HG03159 (cell line): ENCODE data around the gene SYT17.

ENCODE experiments used
- ATAC-seq: cut with Tn5 transposase; IDR thresholded peaks from one replicate; pipeline ENCODE4 v1.9.1; 2021; ENCODE audit warnings: mild to moderate bottlenecking, moderate library complexity; ENCODE audit not compliant: unreplicated experiment

The SYT17 gene

DNA sequence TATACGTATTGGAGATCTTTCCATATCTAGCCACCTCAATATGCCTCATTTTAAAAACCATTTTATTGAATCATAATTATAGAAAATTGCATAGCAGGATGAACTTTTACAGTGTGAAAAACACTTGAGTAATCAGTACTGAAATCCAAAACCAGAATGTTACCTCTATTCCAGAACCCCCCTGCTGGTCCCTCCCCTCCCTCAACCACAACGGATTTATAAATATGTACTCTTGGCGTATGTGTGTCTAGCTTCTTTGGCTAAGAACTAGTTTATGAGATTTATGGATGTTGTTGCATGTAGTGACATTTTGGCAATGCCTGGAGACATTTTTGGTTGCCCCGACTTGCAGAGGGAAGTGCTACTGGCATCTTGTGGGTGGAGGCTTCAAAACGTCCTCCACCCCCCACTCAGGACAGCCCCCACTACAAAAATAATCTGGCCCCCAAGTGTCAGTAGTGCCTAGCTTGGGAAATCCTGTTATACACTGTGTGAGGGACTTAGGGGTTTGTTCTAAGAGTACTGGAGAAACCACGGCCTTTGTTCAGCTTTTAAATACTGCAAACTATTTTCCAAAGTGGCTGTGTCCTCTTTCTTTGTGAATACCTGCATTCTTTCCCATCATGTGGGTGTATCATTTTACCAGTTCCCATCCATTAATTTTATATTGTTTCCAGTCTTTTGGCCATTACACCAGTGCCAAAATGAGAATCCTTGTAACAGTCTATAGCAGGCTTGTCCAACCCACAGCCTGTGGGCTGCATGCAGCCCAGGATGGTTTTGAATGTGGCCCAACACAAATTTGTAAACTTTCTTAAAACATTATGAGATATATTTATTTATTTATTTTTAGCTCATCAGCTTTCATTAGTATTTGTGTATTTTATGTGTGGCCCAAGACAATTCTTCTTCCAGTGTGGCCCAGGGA is 30.6 kb upstream of the SYT17 start:
- no peak for ATAC-seq

GRCh38 chr16:19138601-19139000 is 29.4 kb upstream of the SYT17 start:
- no peak for ATAC-seq

DNA sequence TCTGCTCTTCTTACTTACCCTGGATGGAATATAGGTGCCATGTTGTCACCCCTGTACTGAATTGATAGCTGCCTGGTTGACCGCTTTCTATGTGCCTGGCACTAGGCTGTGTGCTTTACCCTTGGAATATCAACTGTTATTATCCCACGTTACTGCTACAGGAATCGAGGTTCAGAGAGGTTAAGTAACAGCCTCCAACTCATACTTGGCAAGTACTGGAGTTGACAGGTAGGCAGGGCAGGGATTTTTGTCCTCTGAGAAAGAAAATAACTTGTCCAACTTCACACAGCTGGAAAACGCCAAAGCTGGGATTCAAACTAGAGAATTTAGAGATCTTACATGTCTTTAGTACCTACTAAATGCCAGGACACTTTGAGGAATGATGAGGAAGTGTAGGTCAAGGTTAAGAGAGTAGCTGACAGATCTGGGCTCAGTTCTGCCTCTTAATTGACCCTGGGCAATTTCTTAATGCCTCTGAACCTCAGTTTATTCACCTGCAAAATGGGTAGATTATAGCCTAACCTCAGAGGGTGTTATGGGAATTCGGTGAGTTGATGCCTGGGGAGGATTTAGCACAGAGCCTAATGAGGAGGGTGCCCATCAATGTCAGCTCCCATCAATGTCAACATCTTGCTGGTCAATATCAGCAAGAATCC is 28.5 kb upstream of the SYT17 start:
- no peak for ATAC-seq

DNA sequence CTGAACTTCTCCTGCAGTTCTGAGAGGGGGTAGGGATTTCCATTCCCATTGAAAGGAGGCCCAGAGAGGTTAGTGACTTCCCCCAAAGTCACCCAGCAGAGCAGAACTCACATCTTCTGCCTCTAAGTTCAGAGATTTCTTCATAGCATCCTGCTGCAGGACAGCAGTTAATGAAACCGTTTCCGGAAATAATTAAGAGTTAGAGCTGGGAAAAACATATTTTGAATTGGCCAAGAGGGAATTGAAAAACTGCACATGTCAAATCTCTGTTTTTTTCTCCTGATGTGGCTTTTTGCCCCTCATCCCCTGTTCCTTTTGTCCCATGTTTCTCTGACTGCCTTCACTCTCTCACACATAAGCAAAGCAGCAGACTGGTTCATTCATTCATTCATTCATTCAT is 27.6 kb upstream of the SYT17 start:
- ATAC-seq = no peak

- no peak for ATAC-seq
Observed at GRCh38 chr16:19142939-19143598, 25.0 kb upstream of the SYT17 start.

DNA sequence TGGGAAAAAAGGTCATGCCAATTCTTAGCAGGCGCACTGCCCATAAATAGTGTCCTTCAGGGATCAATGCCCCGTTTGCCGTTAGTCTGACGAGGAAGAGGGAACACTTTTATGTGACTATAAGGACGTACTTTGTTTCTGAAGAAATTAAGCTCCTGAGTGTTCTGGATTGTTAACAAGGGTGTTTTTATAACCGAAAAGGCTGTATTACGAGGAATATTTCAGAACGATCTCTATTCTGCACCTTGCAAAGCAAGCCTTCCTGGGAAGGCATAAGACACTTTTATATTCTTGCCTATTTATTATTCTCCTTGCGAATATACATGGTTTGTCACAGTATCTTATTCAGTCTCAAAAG is 24.5 kb upstream of the SYT17 start:
- no peak for ATAC-seq

DNA sequence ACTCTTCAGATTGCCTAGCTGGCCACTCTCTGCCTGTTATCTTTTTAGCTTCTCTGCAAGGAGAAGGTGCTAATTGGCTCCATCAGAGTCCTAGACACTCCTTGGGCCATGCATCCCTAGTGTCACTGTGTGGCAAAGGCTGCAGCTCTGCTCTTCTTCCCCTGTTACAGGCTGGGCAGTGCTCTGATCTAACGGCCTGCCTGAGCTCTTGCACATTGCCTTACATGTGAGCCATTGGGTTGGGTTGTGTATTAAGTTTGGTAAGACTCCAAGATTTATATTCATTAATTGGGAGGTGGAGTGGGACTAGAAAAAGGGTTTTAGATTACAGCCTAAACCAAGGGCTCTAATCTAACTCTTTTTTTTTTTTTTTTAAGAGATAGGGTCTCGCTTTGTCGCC is 23.0 kb upstream of the SYT17 start:
- ATAC-seq = no peak

GRCh38 chr16:19147126-19147525 is 20.9 kb upstream of the SYT17 start:
- no peak for ATAC-seq

- ATAC-seq = no peak
Observed at GRCh38 chr16:19147627-19148026, 20.4 kb upstream of the SYT17 start.

DNA sequence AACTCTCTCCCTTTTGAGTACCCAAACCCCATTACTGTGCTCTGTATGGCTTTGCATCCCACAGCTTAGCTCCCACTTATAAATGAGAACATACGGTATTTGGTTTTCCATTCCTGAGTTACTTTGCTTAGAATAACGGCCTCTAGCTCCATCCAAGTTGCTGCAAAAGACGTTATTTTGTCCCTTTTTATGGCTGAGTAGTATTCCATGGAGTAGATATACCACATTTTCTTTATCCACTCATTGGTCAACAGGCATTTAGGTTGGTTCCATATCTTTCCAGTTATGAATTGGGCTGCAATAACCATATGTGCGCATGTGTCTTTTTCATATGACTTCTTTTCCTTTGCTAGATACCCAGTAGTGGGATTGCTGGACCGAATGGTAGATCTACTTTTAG is 19.9 kb upstream of the SYT17 start:
- ATAC-seq = no peak

DNA sequence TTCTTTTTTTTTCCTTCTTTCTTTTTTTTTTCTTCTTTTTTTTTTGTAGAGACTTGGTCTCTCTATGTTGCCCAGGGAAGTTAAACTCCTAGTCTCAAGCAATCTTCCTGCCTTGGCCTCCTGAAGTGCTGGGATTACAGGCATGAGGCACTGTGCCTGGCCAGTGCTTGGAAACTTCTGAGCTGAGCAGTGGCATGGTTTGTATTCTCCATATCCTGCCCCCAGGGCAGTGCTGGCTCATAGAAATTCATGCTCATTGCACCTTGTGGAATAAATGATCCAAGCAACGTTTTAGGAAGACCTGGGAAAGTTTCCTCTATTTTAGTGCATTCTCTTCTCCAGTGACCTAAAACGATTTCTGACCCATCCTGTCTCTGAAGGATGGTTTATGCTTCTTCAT is 16.7 kb upstream of the SYT17 start:
- ATAC-seq = no peak

DNA sequence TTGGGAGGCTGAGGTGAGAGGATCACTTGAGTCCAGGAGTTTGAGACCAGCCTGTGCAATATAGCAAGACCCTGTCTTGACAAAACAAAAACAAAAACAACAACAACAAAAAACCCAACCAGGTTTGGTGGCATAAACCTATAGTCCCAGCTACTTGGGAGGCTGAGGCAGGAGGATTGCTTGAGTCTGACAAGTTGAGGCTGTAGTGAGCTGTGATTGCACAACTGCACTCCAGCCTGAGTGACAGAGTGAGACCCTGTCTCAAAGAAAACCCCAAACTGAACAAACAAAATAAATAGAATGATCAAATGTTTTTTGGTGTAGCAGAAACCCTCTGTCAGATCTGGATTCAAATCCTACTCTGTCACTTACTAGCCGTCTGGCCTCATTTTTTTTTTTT is 16.0 kb upstream of the SYT17 start:
- ATAC-seq = no peak

DNA sequence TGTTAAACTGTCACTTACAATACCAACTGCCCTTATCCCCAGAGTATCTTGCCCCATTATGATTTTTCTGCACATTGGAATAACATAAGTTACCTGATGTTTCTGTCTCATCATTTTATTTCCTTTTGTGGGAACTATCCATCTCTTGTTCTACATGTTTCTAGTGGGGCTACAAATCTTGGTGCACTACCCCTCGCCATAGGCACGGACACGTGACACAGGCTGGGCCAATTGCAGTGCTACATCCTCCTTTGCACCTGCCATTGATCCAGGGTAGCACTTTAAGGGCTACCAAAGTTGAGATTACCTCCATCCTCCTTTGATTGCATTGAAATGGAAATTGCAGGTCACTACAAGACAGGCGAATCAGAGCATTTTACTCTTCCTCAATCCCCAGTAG is 14.2 kb upstream of the SYT17 start:
- ATAC-seq = no peak

DNA sequence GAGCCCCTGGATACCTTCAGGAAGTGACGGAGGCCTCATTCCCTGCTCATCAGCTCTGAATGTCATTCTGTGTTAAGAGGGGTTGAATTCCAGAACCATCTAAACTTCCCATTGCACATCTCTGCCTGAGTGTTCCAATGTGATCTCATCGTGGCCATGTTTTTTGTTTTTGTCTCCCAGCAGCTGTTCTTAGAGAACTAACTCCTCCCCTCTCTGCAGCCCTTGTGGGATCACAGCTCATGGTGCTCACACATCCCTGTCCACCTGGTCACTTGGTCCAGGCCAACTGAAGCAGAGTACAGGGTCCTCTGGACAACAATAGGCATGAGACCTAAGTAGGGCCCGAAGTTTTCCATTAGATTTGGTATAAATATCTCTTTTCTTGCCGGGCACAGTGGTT is 6.0 kb upstream of the SYT17 start:
- no peak for ATAC-seq

DNA sequence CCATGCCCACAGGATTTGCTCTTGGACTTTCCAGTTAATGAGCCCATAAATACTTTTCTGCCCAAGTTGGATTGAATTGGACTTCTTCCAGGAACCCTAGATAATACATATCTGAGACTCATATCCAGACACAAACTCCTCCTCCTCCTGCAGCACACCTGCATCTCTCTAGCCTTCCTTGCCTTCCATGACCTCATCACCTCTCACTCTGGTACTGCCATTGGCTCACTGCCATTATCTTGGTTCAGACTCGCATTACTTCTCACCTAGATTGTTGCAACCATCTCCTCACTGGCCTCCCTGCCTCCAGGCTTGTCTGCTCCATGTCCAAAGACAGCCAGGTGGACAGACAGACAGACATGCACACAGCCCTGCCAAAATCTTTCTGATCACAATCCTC is 4.8 kb upstream of the SYT17 start:
- ATAC-seq = no peak

GRCh38 chr16:19164285-19164684 is 3.8 kb upstream of the SYT17 start:
- ATAC-seq = no peak

- no peak for ATAC-seq
Observed at GRCh38 chr16:19165101-19165500, 2.9 kb upstream of the SYT17 start.

DNA sequence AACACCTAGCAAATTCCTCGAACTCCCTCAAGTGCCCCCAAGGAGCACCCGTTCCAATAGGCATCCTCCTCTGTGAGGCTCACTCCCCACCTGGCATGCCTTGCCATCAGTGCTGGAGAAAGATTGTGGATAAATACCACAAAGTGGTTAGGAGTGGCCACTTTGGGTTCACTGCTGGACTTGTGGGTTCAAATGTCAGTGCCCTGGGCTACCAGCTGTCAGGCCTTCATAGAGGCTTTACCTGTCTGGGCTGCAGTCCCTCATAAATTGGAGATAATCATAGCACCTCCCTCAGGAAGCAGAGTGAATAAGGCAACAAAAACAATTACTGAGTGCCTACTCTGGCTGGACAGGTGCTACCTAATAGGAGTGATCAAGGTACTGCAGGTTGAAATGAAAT is 1.5 kb upstream of the SYT17 start:
- no peak for ATAC-seq

DNA sequence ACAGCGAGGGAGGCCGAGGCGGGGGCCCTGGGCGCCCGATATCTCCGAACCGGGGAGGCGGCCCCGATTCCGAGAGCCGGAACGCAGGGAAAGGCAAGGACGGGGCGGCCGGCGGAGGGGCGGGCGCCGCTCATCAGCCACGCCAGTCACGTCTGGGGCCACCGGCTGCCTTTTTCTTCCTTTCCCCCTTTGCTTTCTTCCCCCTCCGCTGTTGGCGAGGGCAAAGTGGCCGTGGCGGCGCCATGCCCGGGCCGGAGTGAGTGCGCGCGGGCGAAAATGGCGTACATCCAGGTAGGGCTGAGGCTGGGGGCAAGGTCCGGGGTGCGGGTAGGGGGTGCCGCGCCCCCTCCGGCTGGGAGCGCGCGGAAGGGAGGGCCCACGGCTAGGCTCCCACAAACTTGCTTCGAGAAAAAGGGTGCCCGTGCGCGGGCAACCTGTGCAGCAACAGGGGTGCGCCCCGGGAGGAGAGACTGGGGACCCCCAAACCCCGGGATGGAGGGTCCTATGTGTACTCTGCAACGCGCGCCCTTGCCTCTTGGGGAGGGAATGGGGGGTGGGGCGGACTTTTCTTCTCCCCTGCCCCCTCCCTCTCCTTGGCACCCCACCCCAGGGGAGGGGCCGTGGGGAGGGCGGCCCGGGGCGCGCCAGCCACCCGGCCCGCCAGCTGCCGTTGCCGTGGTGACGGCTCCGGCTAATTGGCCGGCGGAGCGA is 486 bp downstream of the SYT17 start:
- no peak for ATAC-seq

DNA sequence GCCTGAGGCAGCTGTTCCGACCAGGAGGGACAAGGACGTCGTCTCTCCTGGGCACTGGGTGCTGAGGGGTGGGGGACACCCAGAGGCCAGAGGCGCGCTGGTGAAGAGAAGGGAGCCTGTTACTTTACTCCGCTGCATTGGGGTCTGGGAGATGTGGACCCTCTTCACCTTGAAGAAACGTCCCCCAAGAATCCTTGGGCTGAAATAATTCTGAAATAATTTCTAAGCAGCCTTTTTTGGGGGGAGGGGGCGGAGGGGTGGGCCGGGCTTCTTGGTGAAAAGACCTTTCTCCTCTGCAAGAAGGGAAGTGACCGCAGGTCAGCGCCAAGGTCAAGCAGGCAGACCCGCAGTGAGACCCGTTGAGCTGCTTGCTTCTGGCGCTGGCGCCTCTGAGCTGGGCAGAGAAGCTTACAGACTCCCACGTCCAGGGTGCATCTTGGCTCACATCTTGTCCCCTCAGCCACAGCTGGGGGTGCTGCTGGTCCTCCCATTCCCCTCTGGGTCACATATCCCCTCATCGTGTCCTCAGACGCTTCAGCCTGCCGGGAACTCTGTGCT is 1.1 kb downstream of the SYT17 start:
- ATAC-seq = no peak

- ATAC-seq = no peak
Observed at GRCh38 chr16:19170043-19170655, 2.1 kb downstream of the SYT17 start.
